ENCODE data around the gene ARRB2.
A peak's percentile ranks its signal among the peaks of the same experiment; 100 is the strongest.

ARRB2 gene

DNA sequence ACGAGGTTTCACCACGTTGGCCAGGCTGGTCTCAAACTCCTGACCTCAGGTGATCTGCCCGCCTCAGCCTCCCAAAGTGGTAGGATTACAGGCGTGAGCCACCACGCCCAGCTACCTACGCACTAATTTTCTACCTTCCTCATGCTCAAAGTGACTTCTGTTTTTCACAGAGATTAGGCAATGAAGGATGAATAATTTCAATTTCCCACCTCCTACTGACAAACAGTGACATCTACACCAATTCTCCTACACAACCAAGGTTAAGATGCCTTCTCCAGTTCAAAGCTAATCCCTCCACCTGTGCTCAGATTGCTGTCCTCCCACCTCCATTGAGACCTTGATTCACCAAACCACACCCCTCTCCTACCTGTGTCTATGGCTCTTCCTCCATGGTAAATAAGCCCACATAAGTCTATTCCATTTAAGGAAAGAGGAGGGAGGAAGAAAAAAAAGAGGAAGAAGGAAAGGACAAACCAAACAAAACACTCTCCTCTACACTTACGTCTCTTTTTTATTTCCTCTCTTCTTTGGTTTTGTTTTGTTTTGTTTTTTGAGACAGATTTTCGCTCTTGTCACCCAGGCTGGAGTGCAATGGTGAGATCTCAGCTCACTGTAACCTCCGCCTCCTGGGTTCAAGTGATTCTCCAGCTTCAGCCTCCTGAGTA, 15.3 kb downstream of the ARRB2 start:
- DNase-seq: no peak

DNA sequence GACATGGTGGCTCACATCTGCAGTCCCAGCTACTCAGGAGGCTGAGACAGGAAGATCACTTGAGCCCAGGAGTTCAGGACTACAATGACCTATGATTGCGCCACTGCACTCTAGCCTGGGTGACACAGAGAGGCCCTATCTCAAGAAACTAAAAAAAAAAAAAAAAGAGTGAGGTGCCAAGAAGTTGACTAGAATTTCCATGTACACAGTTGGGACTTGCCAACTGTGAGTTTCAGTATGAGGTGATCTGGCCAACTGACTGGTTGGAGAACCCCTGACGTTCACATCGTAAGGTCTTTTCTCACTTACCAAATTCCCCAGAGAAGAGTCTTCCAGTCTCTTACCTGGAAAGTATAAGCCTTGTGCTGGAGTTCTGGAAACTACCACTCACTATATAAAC, 17.7 kb downstream of the ARRB2 start:
- no peak for DNase-seq

DNA sequence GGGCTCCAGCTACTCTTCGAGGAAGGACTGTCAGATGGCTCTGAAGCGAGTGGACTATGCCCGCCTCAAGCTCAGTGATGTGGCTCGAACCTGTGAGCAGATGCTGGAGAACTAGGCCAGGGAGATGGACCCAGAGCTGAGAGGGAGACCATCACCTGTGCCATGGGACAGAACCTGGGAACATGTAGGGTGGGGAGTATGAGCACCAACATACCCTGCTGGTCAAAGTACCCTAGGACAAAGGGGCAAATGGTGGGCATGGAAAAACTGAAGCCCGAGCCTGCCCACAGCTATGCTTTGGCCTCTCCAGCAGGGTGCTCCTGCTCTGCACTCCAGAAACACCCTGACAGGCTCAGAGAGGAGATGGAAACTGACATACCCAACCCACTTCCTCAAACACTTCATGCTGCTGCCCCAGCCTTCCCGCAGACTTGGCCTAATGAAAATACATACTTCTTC, 22.7 kb downstream of the ARRB2 start:
- peak in 1 of 51 donors; percentile 26 for DNase-seq

DNA sequence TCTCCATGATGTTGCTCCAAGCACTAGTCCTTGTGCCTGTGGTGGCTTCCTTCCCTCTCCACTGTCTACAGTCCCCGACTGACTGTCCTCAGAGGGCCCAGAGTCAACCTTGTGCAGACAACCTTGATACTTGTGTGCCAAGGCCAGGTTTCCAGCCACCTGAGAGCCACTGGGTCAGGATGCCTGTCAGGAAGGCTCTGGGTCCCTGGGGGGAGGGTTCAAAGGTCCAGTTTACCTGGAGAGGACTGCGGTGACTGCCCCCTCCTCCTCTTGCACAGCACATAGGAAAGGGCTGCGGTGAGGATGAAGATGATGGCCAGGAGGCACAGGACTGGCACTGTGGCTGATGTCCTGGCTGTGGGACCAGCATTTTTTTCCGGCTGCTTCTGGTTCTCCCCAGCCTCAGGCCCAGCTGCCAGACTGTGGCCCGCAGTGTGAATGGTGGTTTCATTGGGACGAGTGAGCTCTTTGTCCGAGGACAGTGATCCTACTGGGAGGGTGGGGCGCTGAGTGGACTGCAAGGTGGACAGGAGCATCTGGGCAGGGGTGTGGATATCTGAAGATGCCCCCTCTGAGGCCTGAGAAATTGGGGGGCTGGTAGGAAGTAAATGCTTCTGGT, 24.5 kb downstream of the ARRB2 start:
- DNase-seq: no peak

DNA sequence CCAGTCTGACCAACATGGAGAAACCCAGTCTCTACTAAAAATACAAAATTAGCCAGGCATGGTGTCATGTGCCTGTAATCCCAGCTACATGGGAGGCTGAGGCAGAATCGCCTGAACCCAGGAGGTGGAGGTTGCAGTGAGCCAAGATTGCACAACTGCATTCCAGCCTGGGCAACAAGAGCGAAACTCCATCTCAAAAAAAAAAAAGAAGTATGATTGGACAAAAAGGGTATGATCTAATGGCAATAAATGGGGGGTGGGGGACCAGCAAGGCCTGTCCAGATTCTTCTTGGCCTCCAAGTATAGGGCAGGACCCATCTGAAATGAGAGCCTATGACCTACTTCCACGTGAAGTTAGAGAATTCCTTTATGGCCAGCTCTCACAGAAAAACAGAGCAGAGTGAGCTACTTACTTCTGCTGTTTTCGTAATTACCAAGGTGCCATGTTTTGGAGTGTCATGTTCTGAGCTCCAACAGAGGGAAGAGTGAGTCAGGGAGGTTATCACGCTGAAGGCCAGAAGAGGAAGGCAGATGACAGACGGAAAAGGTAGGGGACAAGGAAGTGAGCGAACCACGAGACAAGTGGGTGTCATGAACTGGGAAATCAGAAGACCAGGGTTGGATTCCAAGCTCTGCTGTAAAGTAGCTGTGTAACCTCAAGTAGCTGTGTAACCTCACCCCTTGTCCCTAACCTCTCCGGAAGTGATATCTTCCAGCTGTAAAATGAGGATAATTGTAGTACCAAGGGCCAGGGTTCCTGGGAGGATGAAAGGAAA, 25.6 kb downstream of the ARRB2 start:
- DNase-seq: peak in 5 of 51 donors; percentile 7 to 26 (median 16)

- DNase-seq: no peak
Observed at GRCh38 chr17:4738136-4739121, 28.0 kb downstream of the ARRB2 start.

DNA sequence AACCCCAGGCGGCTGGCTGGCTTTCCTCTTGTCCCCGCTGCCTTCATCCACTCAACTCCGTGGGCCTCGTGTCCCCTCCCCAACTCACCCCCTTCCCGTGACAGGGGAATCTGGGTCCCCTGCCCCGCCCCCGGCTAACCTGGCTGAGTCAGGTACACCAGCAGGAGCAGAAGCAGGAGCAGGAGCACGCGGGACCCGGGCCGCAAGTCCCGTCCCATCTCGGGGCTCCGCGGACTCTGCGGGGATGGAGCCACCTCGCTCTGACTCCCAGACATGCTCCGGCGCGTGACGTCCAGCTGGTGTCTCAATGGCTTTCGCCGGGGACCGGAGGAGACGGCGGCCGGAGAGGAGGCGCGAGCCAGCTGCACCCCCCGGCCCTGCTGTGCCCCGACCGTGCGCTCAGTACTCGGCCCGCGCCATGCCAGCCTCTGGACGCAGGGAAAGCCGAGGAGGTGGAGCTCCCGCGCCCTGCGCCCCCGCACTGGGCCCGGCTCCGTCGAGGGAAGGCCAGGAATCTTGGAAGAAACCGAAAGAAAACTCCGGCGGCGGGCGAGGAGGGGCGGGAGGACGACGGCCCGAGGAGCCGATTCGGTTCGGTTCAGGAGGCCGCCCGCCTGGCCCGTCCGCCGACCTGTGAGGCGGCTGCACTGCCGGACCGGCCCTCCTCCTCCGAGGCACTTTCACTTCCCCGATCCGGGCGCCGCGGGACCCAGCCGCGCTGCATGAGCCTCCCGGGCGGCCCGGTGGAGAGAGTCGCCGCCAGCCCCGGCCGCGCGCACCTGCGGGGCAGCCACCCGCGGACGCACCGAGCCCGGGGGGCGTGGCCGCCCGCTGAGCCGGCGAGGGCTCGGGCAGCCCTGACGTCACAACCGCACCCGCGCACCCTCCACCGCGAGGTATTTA, 28.9 kb downstream of the ARRB2 start, which contains the start of the genes CXCL16 and ZMYND15:
Gene CXCL16 (minus strand): TSS at position 807 of the 903 bp plus-strand sequence. CDS start 589 bp downstream, at position 218.
Gene ZMYND15 (plus strand): TSS at position 712 of the 903 bp plus-strand sequence. CDS start 716 bp downstream, outside the sequence.
- DNase-seq: peak in 21 of 51 donors; percentile 5 to 61 (median 26)

GRCh38 chr17:4740025-4740351, 29.6 kb downstream of the ARRB2 start:
- no peak for DNase-seq

- DNase-seq: no peak
Observed at GRCh38 chr17:4740584-4740983, 30.2 kb downstream of the ARRB2 start.

DNA sequence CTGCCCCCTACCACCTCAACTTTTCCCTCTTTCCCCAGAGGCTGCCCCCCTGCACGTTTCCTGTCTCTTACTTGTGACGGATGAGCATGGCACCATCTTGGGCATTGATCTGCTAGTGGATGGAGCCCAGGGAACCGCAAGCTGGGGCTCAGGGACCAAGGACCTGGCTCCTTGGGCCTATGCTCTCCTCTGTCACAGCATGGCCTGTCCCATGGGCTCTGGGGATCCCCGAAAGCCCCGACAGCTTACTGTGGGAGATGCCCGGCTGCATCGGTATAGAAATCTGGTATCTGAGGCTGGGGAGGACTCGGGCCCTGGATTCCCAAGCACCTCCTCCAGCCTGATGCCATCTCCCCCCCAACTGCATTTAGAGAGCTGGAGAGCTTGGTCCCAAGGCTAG, 31.1 kb downstream of the ARRB2 start:
- no peak for DNase-seq

DNA sequence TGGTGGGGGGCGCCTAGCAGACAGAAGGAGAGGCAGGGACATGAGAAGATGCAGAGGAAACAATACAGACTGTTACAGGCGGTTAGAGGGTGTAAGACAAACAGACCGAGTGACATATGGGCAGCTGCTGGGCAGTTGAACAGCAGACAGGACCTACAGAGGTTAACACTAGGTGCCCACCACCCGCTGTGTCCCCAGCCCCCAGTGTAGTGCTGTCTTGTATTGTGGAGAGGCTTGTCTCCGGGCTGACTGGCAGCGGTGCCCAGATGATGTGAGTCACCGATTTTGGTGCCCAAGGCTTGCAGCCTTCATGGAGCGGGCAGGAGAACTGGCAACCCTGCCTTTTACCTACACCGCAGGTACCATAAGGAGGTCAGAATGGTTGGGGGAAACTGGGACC, 31.7 kb downstream of the ARRB2 start:
- DNase-seq: no peak

DNA sequence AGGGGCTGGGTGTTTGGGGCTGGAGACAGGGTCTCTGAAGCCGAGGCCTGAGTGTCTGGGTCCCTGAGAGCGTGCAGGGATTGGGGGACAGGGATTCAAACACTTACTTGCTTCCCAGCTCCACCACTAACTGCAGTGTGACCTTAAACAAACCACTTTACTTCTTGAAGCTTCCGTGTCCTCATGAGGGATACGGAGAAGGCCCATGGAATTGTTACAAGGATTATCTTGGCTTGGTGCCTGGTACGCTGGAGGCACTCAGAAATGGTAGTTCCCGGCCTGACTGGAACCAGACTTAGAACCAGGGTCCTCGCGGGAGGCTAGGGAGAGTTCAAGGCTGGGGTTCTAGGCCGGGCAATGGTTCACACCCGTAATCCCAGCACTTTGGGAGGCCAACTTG, 32.2 kb downstream of the ARRB2 start:
- no peak for DNase-seq

DNA sequence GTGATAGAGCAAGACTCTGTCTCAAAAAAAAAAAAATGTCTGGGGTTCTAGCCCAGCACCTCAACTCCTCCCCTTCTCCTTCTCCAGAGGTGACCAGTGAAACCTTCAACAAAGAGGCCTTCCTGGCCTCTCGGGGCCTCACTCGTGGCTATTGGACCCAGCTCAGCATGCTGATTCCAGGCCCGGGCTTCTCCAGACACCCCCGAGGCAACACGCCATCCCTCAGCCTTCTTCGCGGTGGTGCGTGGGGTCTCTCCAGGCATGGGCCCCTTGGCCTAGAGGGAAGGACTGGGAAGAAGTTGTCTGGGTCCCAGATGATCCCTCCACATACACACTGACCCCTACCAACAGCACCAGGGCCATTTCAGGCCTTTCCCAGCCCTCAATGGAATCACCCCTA, 32.8 kb downstream of the ARRB2 start:
- DNase-seq: no peak

DNA sequence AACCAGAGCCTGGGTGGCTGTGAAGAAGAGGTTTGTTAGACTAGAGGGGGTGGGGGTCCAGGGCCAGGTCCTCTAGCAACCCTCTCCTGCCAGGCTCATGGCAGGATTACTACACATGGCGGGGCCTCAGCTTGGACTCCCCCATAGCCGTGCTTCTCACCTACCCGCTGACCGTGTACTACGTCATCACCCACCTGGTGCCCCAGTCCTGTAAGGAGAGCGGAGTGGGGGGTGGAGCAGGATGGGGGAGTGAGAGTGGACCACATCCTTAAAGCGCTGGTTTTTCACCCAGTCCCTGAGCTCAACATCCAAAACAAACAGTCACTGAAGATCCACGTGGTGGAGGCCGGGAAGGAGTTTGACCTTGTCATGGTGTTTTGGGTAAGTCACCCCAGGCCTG, 33.5 kb downstream of the ARRB2 start:
- no peak for DNase-seq

DNA sequence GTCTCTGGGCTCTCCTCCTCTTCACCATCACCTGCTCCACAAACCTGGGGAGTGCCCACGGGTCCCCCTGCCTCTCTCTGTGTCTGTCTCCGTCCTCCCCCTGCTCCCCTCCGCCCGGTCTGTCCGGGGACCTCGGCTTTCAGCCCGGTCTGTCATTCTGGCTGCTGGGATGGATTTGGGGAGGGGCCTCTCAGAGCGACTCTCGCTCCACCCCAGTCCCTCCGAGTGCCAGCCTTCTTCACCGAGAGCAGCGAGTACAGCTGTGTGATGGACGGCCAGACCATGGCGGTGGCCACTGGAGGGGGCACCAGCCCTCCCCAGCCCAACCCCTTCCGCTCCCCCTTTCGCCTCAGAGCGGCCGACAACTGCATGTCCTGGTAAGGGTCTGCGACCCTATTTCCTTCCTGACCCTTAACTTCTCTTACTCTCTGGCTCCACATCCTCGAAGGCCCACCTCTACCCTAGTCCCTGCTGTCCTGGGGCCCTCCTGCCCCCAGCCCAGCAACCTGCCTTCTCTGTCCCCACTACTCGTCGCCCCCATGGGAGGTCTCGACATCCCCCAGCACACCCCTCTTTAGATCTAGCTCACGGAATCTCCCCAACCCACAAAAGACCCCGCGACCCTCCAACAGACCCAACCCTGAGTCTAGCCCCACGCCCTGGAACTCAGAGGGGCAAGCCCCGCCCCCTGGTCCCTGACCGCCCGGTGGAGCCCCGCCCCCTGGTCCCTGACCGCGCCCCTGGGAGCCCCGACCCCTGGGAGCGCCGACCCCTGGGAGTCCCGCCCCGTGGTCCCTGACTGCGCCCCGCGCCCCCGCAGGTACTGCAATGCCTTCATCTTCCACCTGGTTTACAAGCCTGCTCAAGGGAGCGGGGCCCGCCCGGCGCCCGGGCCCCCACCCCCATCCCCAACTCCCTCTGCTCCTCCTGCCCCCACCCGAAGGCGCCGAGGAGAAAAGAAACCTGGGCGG, 34.9 kb downstream of the ARRB2 start:
- peak in 1 of 51 donors; percentile 6 for DNase-seq

DNA sequence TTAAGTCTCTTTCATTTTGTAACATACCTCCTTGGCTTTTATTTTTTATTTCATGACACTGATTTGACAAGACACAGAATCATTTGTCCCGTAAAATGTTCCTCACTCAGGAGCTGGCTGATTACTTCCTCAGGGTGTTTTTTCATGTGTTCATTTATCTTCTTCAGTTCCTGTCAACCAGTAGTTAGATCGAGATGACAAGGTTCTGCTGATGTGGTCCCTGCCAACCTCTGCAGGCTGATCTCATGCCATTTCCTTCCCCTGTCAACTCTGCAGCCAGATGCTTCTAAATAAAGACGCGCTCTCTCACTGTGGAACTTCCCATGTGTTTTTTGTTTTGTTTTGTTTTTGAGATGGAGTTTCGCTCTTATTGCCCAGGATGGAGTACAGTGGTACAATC, 37.4 kb downstream of the ARRB2 start:
- DNase-seq: peak in 2 of 51 donors; percentile 6 to 16

DNA sequence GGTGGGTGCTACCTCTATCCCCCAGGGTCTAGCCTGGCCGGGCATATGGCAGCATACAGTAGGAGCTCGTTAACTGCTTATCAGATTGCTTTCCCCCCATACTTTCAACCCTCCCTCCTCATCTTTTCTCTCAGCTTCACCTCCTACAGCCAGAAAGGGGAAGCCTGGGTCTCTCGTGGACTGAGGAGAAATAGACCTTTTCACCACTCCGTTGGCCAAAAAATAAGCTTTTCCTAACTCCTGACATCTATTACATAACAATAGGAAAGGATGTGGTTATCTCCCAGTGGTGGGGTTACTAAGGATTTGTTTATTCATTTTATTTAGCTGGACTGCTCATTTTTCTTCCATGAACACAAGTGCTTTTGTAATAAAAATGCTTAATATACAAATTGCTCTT, 38.3 kb downstream of the ARRB2 start:
- no peak for DNase-seq

GRCh38 chr17:4750606-4751005, 40.2 kb downstream of the ARRB2 start:
- no peak for DNase-seq

DNA sequence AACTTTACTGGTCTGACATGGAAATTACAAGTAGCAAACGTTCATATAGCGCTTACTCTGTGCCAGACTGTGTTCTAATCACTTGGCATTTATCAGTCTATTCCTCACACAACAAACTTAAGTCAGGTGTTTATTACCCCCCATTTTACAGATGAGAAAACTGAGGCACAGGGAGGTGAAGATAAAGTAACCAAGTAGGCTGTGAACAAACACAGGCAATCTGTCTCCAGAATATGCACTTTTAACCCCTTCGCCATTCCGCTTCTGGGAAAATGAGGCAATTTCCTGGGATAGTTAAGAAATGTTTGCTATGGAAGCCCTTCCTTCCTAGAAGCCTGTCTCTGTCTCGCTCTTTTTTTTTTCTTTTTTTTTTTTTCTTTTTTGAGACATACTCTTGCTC, 41.5 kb downstream of the ARRB2 start:
- no peak for DNase-seq
